ENCODE data around the gene SORCS1.

Gene SORCS1

GRCh38 chr10:106551501-106552062 lies 612.9 kb downstream of the SORCS1 start:
- FAIRE-seq (no peak), DNase-seq (ENCODE audit: low spot score) (no peak)

GRCh38 chr10:106548832-106549231 lies 615.7 kb downstream of the SORCS1 start:
- no peak for DNase-seq (ENCODE audit: low spot score)
- no peak for FAIRE-seq

- no peak for DNase-seq (ENCODE audit: low spot score)
- FAIRE-seq = no peak
Observed at GRCh38 chr10:106547047-106547635, 617.4 kb downstream of the SORCS1 start.

- FAIRE-seq = no peak
- DNase-seq (ENCODE audit: low spot score) = no peak
Observed at GRCh38 chr10:106542461-106542860, 622.0 kb downstream of the SORCS1 start.

DNA sequence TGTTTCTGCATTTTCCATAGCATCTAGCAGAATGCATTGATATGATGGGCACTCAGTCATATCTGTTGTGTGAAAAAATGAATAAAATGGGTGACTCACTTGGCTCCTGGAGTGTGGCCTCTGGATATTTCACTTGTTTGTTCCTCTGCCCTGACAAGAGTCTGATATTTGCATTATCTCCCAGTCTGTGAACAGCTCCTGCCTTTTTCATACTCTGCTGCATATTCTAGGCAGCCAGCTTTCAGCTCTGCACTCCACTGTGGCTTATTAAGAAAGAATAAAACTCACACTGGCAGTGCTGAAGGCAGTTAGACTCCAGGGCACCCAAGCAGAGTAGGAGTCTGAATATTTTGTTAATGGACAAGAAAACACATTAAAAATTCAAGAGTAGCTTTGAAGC lies 623.9 kb downstream of the SORCS1 start:
- FAIRE-seq (no peak), DNase-seq (ENCODE audit: low spot score) (no peak)

GRCh38 chr10:106537866-106538265 lies 626.6 kb downstream of the SORCS1 start:
- FAIRE-seq (no peak), DNase-seq (ENCODE audit: low spot score) (no peak)

DNA sequence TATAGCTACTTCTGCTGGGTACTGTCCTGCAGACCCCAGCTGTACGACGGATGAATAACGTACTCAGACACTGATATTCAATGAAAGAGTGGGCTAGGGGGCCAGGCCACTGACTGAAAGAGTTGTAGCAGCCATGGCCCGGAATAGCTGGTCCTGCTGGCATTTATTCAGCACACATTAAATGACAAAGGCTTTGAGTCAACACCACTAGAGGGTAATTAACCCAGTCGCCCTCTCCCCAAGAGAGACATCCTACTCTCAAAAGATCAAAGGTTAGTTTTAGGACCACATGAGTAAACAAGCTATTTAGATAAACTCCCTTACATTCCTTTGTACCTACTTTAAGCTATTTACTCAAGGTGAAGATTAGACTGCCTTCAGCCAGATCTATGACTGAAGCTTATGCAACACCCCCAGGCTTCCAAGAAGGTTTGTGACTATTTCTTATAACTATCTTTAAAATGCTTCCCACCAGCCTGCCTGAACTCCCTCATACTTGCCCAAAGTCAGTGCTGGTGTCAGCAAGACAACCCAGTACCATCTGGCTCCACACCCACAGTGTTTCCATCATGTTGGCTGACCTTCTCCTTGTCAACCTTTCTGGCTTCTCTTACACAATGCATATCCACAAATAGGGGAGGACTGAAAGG lies 629.1 kb downstream of the SORCS1 start:
- no peak for FAIRE-seq

GRCh38 chr10:106534441-106534840 lies 630.1 kb downstream of the SORCS1 start:
- DNase-seq (ENCODE audit: low spot score) (no peak), FAIRE-seq (no peak)

More for the DNA sequence above, 629.1 kb downstream of the SORCS1 start:
- no peak for DNase-seq (ENCODE audit: low spot score)

DNA sequence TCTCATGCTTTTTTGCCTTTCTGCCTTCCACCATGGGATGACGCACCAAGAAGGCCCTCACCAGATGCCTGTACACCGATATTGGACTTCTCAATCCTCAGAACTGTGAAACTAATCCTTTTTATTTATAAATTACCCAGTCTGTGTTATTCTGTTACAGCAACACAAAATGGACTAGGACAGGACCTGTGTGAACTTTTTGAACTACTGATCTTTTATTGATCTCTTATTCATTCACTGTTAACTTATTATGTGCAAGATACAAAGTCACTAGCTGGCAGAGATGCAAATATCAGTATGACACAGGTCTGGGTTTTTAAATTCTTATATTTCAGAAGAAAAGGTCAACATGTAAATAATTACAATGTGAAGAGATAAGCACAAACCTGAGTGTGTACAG lies 635.8 kb downstream of the SORCS1 start:
- FAIRE-seq = no peak
- DNase-seq (ENCODE audit: low spot score) = no peak

GRCh38 chr10:106525835-106526234 lies 638.7 kb downstream of the SORCS1 start:
- FAIRE-seq = no peak
- DNase-seq (ENCODE audit: low spot score) = no peak

Data from urothelium cell line (cell line).